Adrenal gland (tissue), 12 donors: ENCODE data around the gene MITF. TPM values are rescaled to one million over a fixed set of nuclear protein-coding genes. Genes with fewer than 3 reads are reported as not detected.

Experiments
- DNase-seq, 7 donors: peaks; one replicate each; pipeline ENCODE4 v3.0.0-alpha.2; 2019 to 2020
- H3K27ac ChIP-seq, 5 donors: fragments of 200-600 bp; sonication (generic) in 4 of 5; 1 replicate in 3 of 5; 2 replicates in 2 of 5; pipeline versions ENCODE4 v1.5.1 to v1.8.0; 2016 to 2020; ENCODE audit warnings: mild to moderate bottlenecking in 1 of 5
- H3K27me3 ChIP-seq: fragments of 200-600 bp; 2 replicates; pipeline ENCODE4 v1.8.0; 2021
- H3K36me3 ChIP-seq, 2 donors: fragments of 200-600 bp; replicated peaks in 1 of 2; 1 replicate in 1 of 2; 2 replicates in 1 of 2; pipeline versions ENCODE4 v1.5.1 to v1.8.0; 2018 to 2022
- H3K4me1 ChIP-seq, 2 donors: fragments of 200-600 bp; replicated peaks in 1 of 2; 1 replicate in 1 of 2; 2 replicates in 1 of 2; pipeline versions ENCODE4 v1.5.1 to v1.8.0; 2018 to 2021
- H3K4me3 ChIP-seq, 4 donors: fragments of 200-600 bp; sonication (generic) in 3 of 4; one replicate each; pipeline ENCODE4 v1.5.1; 2016 to 2018
- H3K9me3 ChIP-seq, 3 donors: fragments of 200-600 bp; sonication (generic) in 1 of 3; replicated peaks in 1 of 3; 1 replicate in 2 of 3; 2 replicates in 1 of 3; pipeline versions ENCODE4 v1.5.1 to v1.8.0; 2016 to 2021
- CTCF ChIP-seq, 6 experiments: fragments of 450-650 bp in 4 of 6; fragments of 200-600 bp in 2 of 6; sonication (generic) in 1 of 6; IDR thresholded peaks; 1 replicate in 5 of 6; 2 replicates in 1 of 6; pipeline versions ENCODE4 v1.5.1 to v1.8.0; 2016 to 2021; ENCODE audit warnings: antibody characterized with exemption in 6 of 6, mild to moderate bottlenecking in 2 of 6, moderate library complexity in 1 of 6
- POLR2A ChIP-seq, 2 donors: fragments of 450-650 bp; IDR thresholded peaks; one replicate each; pipeline ENCODE4 v1.6.1; 2017; ENCODE audit warnings: antibody characterized with exemption in 2 of 2, mild to moderate bottlenecking in 2 of 2, moderate library complexity in 1 of 2
- WGBS, 4 donors: extraction: QIAGEN DNeasy Blood & Tissue Kit in 2 of 4; methylation state at CpG; one replicate each; pipeline versions ENCODE4 v1.1.5 to v1.1.7; 2013 to 2017; 5-methylcytosine and 5-hydroxymethylcytosine counted together
- intact Hi-C, 2 donors: fragments of 100-400 bp; cut with DNase I; formaldehyde crosslinking; loops; one replicate each; pipeline versions ENCODE4 v1.14.1 to v1.15.0; 2022 to 2023
- polyA plus RNA-seq, 3 donors: library from polyadenylated mRNA; stranded (reverse); fragments of 200-250 nt in 2 of 3; fragments of 350-450 nt in 1 of 3; fragmentation: Illumina TruSeq in 1 of 3; extraction: RNeasy Lipid Tissue Mini Kit (QIAGEN cat#74804) in 1 of 3; gene quantifications; one replicate each; pipeline ENCODE4 v1.2.3, GENCODE V29; 2013 to 2014
- total RNA-seq, 9 donors: library from RNA; depleted of rRNA in 4 of 9; stranded (reverse); fragments of >200 nt in 4 of 9; fragments of 120-200 nt in 1 of 9; fragmentation: NEBNext Ultra II Directional in 1 of 9; extraction: Animal tissue kit (Norgen Biotek cat#: 25700) in 1 of 9; gene quantifications; one replicate each; pipeline versions ENCODE4 v1.1.0 to v1.2.4, GENCODE V29; 2013 to 2023
- donor health status: healthy with polysubstance abuse.
- donor health status: Bipolar disorder and iron deficiency.
- donor health status: DM: yes; HTN: yes; CAD: no.
- donor health status: DM: no; HTN: no; CAD: no.
- donor health status: DM: no; HTN: no; CAD: no.
- donor health status: DM: yes; HTN: yes; CAD: no.

Gene MITF
- total and polyA plus RNA-seq, 12 donors, result 2.4 to 23.4 (median 10.6) TPM

DNA sequence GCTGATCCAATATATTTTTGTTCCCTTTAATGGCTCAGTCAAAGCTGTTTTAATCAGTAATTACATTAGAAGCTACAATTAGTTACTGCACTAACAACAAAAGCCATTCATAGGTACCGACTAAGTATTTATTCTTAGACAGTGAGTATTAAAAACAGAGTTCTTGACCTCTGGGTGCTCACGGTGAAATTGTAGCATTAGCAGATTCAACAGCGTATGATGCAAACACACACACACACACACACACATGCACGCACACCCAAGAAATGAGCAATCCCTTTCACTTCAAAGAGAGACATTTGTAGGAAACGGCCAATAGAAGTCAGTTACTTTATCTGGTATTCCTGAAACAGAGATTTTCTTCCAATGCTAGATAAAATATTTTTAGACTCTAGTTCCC lies 27.0 kb upstream of the MITF start:
- Histone ChIP-seq H3K9me3 (no peaks in the 10 kb centered on the region), H3K4me1 (no peaks in the 10 kb centered on the region), H3K27me3 (no peaks in the 10 kb centered on the region), H3K4me3 (no peak overlapping the region), H3K27ac (no peak overlapping the region), H3K36me3 (no peaks in the 10 kb centered on the region)
- TF ChIP-seq CTCF (IDR thresholded peaks at IDR 0.05), result no peak
- TF ChIP-seq POLR2A (IDR thresholded peaks at IDR 0.05), result no peak
- intact Hi-C loops, result no loop called here
- DNase-seq, result peak in 4 of 7 donors; percentile 24 to 43 (median 31)
- WGBS, 4 donors, result 52 to 72% (median 69%) methylated on average over 5 of the region's 5 CpGs

DNA sequence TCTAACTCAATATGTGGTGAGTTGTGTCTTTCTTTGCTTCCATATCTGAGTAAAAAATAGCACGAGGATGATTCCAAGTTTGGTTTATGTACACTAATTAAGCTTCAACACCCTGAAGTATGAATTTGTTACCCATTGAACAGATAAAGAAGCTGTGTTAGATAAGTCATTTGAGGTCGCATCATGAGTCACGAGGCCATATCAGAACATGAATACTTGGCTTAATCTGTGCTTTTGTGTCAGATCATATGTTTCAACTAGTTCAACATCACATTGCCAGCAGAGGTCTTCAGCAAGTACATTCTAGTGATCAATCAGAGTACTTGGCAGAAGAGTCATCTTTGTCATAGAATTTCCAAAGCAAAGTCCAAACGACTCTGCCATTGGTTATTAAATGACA lies 26.3 kb upstream of the MITF start:
- no peak for TF ChIP-seq CTCF (IDR thresholded peaks at IDR 0.05)
- no peak for TF ChIP-seq POLR2A (IDR thresholded peaks at IDR 0.05)
- intact Hi-C loops, result no loop called here
- Histone ChIP-seq H3K27ac (peak overlapping the region in 1 of 5 donors; percentile 34), H3K36me3 (no peaks in the 10 kb centered on the region), H3K4me1 (no peaks in the 10 kb centered on the region), H3K4me3 (no peak overlapping the region), H3K9me3 (no peaks in the 10 kb centered on the region), H3K27me3 (no peaks in the 10 kb centered on the region)
- peak in 1 of 7 donors; percentile 18 for DNase-seq
- 37 to 48% (median 44%) methylated on average over 4 of the region's 4 CpGs for WGBS, 4 donors

- no peaks in the 10 kb centered on the region for H3K27me3 ChIP-seq
- intact Hi-C loops, result no loop called here
- no peaks in the 10 kb centered on the region for H3K4me1 ChIP-seq
- H3K27ac ChIP-seq, result no peak overlapping the region
- H3K36me3 ChIP-seq, result no peaks in the 10 kb centered on the region
- H3K4me3 ChIP-seq, result no peak overlapping the region
- no peak for DNase-seq
- TF ChIP-seq POLR2A (IDR thresholded peaks at IDR 0.05), result no peak
- no peak for TF ChIP-seq CTCF (IDR thresholded peaks at IDR 0.05)
- no peaks in the 10 kb centered on the region for H3K9me3 ChIP-seq
- WGBS, 4 donors, result 88 to 90% (median 89%) methylated on average over 1 of the region's 1 CpG
Observed at GRCh38 chr3:69715204-69715603, 24.1 kb upstream of the MITF start.

- Histone ChIP-seq H3K27ac (no peak overlapping the region), H3K36me3 (no peaks in the 10 kb centered on the region), H3K27me3 (no peaks in the 10 kb centered on the region), H3K9me3 (no peaks in the 10 kb centered on the region), H3K4me1 (no peaks in the 10 kb centered on the region), H3K4me3 (no peak overlapping the region)
- no peak for TF ChIP-seq CTCF (IDR thresholded peaks at IDR 0.05)
- no peak for TF ChIP-seq POLR2A (IDR thresholded peaks at IDR 0.05)
- WGBS, 4 donors, result 68 to 74% (median 72%) methylated on average over 5 of the region's 5 CpGs
- intact Hi-C loops, result no loop called here
- peak in 1 of 7 donors; percentile 5 for DNase-seq
Observed at GRCh38 chr3:69716119-69716518, 23.1 kb upstream of the MITF start.
